Fibroblast of skin of right biceps (primary cell): Measurements from ENCODE around the gene ZNF385B.

Experiments
- DNase-seq: peaks from one replicate; pipeline ENCODE4 v3.0.0-alpha.2; 2013

Gene ZNF385B

DNA sequence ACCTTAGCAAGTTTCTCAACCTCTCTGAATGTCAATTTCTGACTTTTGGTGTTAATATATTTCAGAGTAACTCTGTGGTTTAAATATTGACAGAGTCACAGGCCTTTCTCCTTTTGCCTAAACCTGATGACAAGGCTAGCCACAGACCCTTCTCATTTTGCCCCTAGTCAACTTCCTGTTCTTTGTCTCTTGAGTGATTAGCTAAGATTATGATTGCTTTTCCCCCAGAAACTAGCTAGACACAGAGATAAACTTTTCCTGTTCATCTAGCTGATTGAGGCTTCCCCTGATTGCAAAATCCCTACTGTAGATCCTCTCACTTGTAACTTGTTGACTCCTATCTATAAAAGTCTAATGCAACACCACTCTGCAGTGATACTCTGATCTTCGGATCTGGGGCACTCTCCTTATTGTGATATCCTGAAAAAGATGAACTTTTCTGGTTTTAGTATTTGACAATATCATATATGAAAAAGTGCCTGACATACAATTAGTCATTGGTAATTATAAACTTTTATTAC, 241.4 kb downstream of the ZNF385B start:
- no peak for DNase-seq

DNA sequence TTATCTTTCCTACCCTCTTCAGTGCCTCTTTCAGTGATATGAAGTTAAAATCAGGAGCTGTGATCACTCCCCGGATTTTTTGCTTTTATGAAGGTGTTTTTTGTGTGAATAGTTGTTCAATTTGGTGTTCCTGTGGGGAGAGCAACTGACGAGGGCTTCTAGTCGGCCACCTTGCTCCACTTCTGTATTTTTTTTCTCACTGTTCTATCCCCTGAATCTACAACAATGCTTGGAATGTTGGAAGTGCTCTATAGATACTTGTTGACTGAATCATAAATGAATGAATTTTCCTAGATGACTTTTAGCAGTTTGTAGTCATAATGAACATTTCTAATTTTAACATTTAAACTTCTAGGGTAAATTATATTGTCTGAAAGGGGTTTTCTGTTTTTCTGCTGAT, 247.3 kb downstream of the ZNF385B start:
- peak; percentile 57 for DNase-seq

DNA sequence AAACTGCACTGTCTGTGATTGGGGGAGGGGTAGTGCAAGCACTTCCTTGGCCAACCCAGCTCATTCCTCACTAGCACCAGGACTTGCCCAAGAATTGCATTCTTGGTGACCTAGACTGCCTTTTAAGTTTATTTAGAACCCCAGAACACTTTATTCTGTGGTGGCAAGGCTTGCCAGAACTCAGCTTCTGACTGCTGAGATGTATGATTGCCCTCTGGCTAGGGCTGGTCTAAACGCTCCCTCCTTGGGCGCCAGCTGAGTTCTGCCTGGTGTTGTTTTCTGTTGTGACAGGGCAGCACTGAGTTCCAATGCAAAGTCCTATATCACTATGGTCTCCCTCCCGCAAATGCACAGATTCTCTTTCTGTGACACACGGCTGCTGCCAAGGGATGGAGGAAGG, 247.7 kb downstream of the ZNF385B start:
- peak; percentile 57 for DNase-seq

DNA sequence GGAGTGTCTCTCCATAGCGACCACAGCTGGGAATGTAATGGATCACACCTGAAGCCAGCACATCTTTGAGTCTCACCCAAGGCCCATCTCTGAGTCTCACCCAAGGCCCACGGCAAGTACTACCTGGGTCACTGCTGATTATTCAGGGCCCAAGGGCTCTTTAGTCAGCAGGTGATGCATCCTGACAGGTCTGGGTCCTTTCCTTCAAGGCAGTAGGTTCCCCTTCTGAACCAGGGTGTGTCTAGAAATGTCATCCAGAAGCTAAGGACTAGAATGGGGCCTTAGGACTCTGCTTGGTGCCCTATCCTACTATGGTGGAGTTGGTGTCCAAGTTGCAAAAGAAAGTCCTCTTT, 248.1 kb downstream of the ZNF385B start:
- no peak for DNase-seq

DNA sequence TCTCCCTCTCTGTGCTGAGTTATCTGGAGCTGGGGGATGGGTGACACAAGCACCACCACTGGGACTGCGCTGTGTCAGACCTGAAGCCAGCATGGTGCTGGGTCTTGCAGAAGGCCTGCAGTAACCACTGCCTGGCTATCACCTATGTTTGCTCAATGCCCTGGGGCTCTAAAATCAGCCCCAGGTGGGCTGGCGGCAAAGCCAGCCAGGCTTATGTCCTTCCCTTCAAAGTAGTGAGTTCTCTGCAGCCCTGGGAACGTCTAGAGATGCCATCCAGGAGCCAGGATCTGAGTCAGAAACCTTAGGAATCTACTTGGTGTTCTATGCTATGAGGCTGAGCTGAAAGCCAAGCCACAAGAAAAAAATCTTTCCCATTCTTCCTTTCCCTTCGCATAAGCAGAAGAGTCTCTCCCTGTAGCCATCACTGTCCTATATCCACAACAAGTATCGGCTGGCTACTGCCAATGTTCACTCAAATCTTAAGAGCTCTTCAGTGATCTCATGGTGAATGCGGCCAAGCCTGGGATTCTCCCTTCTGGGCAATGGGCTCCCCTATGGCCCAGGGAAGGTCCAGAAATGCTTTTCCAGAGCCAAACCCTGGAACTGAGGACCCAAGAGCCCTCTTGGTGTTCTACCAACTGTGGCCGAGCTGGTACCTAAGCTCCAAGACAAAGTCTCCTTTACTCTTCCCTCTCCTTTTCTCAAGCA, 248.7 kb downstream of the ZNF385B start:
- peak; percentile 74 for DNase-seq

DNA sequence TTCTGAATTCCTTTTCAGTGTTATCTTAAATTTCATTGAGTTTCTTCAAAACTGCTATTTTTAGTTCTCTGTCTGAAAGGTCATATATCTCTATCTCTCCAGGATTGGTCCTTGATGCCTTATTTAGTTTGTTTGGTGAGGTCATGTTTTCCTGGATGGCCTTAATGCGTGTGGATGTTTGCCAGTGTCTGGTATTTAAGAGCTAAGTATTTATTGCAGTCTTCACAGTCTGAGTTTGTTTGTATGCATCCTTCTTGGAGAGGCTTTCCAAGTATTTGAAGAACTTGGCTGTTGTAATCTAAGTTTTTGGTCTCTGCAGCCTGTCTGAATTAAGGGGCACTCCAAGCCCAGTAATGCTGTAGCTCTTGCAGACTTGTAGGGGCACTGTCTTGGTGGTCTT, 249.3 kb downstream of the ZNF385B start:
- DNase-seq = peak; percentile 79

DNA sequence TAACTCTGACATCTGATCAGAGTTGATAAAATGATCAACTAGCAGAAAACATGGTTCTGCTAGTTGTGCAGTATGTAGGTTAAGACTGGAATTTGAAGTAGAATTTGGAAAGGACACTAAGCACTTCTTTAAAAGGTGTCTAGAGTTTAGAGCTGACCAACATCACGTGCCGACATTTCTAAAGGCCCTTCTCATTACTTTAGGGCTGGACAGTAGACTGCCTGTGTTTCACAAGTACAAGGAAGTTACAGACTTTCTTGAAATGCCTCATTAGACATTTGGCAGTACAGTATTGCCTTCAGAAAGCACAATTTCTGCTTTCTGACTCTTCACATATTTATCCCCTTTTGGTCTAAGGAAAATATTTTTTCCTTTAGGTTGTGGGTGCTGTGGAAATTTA, 255.3 kb downstream of the ZNF385B start:
- no peak for DNase-seq

DNA sequence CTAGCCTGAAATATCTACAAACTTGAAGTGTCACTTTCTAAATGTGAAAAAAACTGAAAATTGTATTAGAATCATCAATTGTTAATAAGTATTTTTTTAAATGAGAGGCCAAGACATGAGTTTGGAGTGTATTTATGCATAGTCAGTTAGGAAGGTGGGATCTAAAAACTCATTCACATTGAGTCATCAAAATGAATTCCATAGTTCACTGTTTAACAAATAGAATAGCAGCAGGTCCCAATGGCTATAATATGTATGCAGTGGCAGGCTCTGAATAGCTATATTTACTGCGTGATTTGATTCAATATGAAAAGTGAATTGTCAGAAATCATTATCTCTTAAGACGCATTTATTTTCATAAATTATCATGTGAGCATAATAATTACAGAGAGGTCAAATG, 256.1 kb downstream of the ZNF385B start:
- DNase-seq = peak; percentile 7

DNA sequence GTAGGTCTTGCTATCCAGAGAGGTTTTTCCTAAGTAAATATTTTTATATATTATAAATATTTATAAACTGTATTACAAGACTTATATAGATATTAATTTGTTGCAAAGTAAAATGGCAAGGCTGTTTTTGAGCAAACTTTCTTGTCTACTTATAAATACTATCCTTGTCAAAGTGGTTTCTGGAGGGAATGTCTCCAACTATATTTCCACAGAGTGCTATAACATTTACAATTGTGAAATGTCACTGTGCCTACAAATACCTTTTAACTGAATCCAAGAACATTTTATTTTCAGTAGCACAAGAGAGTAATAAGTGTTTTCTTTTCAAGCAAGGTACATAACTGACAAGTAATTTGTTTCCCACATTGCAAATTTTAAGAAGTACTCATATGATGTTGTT, 256.8 kb downstream of the ZNF385B start:
- no peak for DNase-seq

DNA sequence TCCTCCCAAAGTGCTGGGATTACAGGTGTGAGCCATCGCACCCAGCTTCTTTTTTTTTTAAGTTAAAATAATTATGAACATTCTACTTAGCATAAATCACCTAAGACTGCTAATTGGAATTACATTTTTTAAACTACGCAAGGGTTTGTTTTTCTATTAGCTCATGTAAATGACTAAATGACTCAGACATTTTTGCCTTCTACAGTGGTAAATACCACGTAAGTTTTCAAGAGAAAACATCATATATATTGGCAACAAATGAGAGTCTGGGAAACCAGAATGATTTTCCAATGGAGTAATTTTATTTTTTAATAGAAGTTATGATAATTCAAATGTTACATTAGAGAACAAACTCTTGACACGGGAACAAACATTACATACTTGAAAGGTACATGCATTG, 259.0 kb downstream of the ZNF385B start:
- DNase-seq = no peak

DNA sequence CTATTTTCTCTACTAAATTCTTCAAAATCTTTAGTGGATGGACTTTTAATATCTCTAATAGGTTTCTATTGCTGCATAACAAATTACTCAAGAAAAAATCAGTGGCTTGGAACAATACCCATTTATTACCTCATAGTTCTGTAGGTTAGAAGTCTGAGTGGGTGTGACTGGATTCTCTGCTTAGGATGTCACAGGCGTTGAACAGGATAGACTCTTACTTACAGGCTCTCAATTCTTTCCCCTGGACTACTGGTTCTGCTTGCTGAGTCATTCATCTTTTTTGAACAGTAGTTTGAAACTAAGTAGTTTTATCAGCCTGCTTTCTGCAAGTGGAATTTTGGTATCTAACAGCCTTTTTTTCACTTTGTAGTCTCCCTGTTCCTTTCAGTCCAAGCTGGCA, 265.4 kb downstream of the ZNF385B start:
- peak; percentile 72 for DNase-seq

DNA sequence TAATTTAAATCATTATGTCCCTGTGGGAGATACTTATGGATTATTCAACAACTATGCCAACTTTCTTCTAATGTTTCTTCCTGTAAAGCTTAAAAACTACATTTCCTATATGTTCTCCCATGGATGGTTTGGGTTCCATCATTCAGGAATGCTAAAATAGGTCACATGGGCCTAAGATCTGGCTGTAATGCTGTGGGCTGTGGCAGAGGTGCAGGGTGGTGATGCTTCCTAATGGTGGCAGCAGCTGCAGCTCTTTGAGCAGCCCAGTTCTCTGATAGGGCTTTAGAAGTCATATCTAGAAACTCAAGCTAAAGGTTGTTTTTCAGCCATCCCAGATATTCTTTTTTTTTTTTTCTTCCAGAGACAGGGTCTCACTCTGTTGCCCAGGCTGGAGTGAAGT, 266.1 kb downstream of the ZNF385B start:
- DNase-seq = no peak

DNA sequence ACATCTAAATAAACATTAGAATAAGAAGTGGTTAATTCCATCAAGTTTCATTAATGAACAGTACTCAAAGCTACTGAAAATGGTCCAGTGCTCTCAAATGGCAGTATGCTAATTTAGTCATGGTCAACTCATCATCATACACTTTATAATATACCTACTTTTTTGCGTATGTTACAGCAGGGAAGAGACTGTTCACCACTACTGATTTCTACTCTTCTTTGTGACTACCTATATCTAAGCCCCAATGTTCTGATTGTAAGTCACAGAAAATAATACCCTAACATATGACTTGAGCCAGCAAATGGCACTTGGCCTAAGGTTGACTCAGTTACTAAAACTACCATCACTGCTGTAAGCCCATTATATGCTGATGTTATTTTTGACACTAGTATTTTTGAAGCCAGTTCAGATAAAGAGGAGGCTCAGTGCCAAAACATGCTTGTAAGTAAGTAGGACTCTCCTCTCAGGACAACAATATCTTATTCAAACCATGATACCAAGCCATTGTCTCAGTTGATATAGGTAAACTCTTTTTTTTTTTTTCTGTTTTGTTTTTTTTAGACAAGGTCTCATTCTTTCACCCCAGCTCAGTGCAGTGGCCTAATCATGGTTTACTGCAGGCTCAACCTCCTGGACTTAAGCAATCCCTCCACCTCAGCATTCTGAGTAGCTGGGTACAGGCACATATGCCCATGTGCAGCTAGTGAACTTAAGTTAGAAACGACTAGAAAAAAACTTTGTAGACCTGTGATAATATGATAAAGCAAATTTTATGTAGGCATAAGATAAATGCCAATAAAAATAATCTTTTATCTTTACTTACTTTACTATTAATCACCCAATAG, 266.9 kb downstream of the ZNF385B start:
- DNase-seq = no peak

DNA sequence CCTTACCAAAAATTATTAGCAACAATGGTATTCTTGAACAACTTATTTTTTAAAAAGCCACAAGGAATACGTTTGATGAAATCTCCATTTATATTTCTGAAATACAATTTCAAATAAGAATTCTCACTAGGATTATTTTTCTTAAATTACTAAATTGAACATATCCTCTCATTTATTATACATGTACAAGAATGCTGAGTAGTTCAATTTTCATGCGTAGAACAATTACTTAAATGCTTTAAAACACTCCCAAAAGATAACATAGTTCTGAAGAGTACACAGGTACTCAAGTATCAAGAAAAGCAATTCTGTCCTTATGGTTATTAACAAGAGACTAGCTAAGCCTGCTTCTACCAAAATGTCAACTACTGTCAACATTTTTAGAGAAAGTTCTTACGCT, 268.1 kb downstream of the ZNF385B start:
- no peak for DNase-seq

DNA sequence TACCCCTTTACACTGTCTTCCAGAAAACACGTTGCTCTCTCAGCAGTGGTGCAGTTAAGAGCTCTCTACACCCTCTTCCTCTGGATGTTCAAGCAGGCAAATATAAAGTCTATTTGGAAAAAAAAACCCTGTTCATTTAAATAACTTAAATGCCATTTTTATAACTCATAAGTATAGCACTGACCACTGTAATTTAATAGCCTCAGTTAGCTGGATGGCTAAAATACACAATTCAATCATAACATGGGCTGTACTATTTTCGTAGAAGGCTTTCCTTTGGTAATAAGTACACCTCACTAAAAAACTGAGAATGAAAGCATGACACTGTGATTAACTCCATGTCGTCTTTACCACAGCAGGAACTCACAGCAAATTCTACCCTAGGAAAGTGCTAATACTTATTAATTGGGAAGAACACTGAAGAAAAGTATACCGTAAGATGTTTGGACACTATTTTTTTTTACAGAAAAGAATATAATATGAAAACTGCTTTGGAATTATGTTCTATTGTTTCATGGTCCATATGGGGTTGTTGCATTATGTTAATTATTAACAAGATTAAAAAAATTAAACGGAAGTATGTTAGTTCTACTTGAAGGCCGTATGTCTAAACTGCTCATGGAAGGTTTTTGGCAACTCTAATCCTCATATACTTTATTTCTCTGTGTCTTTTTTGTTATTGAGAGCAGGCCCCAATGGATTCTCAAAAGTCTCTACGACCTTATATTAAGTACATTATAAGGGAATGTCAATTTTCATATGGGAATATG, 269.1 kb downstream of the ZNF385B start:
- DNase-seq = peak; percentile 57

DNA sequence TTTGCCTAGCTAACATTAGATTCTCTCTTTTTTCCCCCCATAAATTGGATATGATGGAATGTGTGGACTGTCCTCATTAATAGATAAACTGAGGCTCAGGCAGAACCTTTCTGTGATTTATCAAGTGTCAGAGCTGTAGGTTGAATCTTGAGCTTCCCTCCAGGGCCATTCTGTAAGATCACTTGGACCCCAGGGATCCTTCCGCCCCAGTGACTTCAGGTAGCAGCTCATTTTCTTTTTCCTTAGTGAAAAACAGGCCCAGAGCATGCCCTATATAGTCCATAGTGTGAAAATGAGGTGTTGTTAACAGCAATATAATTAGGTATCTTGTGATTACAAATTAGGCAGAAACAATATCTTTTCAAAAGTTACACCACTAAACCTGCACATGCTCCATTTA, 269.7 kb downstream of the ZNF385B start:
- DNase-seq = no peak

DNA sequence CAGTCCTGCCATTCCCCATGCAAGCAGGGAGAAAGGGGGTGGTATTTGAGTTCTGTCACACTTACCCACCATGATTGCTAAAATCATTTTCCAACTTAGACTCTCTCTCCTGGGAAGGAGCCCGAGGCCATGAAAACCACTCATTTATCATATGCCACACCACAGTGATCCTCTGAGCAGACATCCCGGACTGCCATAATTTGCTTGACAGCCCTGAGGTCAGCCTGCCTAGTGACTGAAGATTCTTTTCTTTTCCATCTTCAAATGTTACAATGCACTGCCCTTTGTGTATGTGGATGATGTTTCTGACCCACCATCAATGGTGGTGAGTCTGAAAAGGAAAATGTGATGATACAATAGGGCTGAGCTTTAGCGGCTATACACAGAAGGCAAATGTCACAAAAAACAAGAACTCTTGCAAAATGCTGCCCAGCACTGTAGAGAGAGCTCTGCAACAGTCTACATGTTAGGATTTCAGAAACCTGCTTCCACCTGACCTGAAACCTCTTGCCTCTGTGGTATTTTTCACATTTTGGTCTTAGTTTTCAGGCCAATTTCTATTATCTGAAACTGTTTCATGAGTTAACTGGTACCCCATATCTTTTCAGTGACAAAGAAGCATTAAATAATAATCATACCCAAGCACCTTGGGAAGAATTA, 272.8 kb downstream of the ZNF385B start:
- DNase-seq = no peak

DNA sequence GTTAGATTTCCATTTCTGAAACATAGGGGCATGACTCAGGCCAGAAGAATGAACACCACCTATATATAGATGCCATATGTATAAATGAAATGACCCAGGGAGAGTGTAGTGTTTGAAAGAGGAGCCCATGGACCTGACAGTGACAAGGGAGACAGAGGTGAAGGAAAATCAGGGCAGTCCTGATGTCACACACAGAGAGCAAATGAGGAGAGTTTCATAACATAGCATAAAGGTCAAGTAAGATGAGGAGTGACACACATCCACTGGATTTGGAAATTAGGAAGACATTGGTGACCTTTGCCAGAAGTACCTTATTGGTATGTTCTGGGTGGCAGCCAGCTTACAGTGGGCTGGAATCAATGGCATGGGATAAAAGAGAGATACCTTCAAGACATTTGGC, 276.7 kb downstream of the ZNF385B start:
- DNase-seq = no peak

DNA sequence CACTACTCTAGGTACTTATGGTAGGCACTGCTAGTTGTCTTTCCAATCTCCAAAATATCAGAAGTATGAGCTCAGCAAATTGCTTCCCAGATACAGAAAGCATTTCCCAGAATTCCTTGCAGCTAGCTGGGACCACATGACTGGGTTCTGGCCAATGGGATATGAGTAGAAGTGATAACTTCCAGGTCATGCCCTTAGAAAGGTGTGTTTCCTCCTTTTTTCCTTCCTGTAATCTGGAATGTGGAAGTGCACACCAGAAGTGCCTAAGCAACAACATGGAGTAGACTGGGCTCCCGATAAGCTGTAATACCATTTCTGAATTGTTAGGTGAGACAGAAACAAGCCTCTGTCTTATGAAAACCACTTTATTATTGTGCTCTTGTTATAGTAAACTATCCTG, 279.8 kb downstream of the ZNF385B start:
- no peak for DNase-seq

DNA sequence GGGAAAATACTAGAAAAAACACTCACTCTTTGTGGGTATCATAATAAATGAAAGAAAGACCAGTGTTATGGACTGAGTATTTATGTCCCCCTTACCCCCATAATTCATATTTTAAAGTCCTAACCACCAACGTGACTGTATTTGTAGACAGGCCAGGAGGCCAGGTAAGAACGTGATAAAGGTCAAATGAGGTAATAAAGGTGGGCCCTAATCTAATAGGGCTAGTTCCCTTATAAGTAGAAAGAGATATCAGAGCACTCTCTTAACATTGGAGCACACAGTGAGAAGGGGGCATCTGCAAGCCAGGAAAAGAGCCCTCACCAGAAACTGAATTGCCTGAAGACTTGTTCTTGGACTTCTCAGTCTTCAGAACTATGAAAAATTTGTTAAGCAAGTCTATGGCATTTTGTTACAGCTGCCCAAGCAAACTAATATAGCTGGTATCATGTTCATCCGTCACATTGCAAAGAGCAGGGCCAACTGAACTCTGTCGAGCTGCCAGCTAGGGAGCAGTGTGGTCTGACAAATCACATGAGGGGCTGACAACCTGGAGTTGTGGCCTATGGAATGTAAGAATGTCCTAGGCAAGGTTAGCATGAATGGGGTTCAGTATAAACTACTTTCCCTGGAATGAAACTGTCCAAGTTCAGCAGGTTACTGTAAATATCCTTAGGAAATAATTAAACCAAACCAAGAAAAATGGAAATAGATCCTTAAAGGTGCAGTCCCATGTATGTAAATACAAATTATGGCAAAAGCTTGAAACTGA, 280.9 kb downstream of the ZNF385B start:
- no peak for DNase-seq

DNA sequence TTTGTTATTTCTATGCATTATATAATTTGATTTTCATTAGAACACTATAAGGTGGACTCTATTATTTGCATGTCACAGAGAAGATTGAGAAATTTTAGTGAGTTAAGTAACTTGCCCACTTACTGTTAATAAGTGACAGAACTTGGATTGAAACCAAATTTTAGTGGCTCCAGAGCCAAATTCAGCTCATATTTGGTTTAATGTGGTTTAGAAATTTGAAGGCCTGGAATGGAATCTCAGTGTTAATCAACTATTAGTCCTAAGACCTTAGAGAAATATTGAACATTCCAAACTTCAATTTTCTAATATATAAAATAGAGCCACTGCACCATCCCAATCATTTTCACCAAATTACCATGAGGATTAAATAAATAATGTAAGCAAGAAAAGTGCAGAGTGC, 281.6 kb downstream of the ZNF385B start:
- DNase-seq = no peak
